ENCODE data around the gene PRR7.

PRR7 gene

GRCh38 chr5:177453852-177454396 is 7.3 kb downstream of the PRR7 start:
- DNase-seq = no peak

- peak; percentile 91 for DNase-seq
Measured at GRCh38 chr5:177454397-177455035, 7.9 kb downstream of the PRR7 start.

- peak; percentile 55 for DNase-seq
Measured at GRCh38 chr5:177455036-177455660, 8.5 kb downstream of the PRR7 start.

GRCh38 chr5:177455661-177456590 is 9.3 kb downstream of the PRR7 start:
- peak; percentile 51 for DNase-seq

- DNase-seq = no peak
Measured at GRCh38 chr5:177456591-177456964, 10.0 kb downstream of the PRR7 start.

- peak; percentile 39 for DNase-seq
Measured at GRCh38 chr5:177456976-177457851, 10.6 kb downstream of the PRR7 start.

GRCh38 chr5:177457852-177458681 is 11.5 kb downstream of the PRR7 start:
- no peak for DNase-seq

GRCh38 chr5:177458912-177459350 is 12.3 kb downstream of the PRR7 start:
- no peak for DNase-seq

GRCh38 chr5:177459357-177459756 is 12.7 kb downstream of the PRR7 start:
- DNase-seq = no peak

GRCh38 chr5:177459819-177460628 is 13.4 kb downstream of the PRR7 start:
- DNase-seq = no peak

GRCh38 chr5:177462021-177462670 is 15.5 kb downstream of the PRR7 start:
- DNase-seq = no peak

- no peak for DNase-seq
Measured at GRCh38 chr5:177465044-177465443, 18.4 kb downstream of the PRR7 start.

- no peak for DNase-seq
Measured at GRCh38 chr5:177466861-177467260, 20.2 kb downstream of the PRR7 start.

- no peak for DNase-seq
Measured at GRCh38 chr5:177467436-177467835, 20.8 kb downstream of the PRR7 start.

GRCh38 chr5:177468329-177468684 is 21.7 kb downstream of the PRR7 start:
- DNase-seq = no peak

- no peak for DNase-seq
Measured at GRCh38 chr5:177468685-177469628, 22.3 kb downstream of the PRR7 start.

- no peak for DNase-seq
Measured at GRCh38 chr5:177469750-177470525, 23.3 kb downstream of the PRR7 start.
